NCI-H2107 treated with DMSO at 0.1 percent for 48 hours (cell line): ENCODE results near the gene ZNF580.

ENCODE experiments used
- DNase-seq: peaks from one replicate; lab custom pipeline; 2025; ENCODE audit not compliant: unreplicated experiment; lab: John Stamatoyannopoulos, UW

Gene ZNF580

DNA sequence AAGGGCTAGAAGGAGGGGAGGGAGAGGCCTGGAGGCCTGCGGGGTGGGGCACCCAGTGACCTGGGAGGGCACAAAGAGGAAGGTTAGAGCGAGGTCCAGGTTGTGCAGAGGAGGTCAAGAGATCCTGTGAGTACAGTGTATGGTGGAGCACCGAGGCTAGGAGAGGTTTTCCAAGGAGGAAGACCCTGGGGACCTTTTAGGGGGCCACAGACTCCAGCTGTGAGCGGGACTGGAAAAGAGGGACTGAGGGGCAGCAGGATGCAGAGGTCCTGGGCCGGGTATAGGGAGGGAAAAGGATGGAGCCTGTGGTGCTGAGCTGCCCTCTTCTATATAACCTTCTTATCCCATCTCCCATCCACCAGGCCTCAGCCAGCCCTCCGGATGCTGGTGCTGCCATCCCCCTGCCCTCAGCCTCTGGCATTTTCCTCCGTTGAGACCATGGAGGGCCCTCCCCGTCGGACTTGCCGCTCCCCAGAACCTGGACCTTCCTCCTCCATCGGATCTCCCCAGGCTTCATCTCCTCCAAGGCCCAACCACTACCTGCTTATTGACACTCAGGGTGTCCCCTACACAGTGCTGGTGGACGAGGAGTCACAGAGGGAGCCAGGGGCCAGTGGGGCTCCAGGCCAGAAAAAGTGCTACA is 3.5 kb downstream of the ZNF580 start:
- DNase-seq: no peak

DNA sequence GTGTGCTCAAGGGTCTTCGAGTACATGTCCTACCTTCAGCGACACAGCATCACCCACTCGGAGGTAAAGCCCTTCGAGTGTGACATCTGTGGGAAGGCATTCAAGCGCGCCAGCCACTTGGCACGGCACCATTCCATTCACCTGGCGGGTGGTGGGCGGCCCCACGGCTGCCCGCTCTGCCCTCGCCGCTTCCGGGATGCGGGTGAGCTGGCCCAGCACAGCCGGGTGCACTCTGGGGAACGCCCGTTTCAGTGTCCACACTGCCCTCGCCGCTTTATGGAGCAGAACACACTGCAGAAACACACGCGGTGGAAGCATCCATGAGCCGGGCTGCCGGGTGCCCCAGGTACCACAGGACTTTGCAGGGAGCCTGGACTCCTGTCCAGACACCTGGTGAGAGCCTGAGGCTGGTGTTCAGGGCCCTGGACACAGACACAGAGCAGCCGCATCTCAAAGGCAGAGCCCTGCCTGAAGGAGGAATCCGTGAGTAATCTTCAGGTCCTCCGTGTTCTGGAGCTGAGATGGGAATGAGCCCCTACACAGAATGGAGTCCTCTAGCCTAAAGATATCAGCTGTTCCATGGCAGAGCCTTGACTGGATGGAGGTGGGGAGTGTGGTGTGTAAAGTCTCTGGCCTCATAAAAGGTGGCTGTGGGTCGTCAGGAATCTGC is 4.2 kb downstream of the ZNF580 start:
- DNase-seq: no peak

DNA sequence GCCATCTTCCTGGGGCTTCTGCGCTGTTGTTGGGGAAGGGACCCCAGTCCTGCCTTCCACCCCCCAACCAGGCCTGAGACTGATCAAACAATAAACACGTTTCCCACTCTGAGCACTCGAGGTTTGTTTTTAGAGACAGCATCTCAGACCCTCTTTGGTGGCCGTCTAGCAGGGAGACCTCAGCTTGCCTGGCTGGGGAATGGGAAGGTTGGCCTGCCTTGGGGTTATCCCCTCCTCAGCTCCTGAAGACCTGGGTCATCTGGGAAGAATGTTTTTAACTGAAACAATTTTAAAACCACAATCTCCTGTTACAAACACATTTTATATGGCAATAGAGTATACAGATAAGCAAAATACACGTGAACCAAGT is 4.7 kb downstream of the ZNF580 start:
- DNase-seq: no peak

DNA sequence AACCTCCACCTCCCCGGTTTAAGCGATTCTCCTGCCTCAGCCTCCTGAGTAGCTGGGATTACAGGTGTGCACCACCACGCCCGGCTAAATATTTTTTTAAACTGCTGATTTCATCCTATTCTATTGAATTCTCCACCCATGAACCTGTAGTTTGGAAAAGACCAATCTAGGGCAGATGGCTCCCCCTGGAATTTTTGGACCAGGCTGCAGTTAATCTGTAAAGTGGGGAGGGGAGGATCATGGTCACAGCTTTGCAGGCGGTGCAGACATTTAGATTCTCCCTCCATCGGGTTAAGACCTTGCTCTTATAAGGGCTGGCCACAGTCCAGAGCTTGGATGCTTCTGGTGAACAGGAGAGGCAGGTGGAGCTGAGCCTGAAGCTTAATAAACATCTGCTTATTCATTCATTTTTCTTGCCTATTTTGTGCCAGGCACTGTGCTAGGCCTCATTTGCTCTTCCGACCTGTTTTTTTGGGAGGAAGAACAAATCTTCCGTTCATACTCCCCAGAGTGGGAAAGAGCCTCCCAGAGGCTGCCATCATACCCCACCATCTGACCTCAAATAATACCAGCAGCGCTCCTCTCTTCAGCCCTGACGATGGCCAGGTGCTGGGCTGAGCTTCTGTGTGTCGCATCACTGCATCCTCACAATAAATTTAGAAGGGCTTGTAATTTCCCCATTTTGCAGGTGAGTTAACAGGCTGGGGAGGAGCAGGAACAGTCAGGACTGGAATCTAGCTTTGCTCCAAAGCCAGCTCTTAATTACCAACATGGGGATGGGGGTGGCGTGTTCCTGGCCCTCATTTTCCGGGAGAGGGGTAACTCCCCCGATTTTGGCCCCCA is 6.3 kb downstream of the ZNF580 start:
- peak; percentile 39 for DNase-seq

DNA sequence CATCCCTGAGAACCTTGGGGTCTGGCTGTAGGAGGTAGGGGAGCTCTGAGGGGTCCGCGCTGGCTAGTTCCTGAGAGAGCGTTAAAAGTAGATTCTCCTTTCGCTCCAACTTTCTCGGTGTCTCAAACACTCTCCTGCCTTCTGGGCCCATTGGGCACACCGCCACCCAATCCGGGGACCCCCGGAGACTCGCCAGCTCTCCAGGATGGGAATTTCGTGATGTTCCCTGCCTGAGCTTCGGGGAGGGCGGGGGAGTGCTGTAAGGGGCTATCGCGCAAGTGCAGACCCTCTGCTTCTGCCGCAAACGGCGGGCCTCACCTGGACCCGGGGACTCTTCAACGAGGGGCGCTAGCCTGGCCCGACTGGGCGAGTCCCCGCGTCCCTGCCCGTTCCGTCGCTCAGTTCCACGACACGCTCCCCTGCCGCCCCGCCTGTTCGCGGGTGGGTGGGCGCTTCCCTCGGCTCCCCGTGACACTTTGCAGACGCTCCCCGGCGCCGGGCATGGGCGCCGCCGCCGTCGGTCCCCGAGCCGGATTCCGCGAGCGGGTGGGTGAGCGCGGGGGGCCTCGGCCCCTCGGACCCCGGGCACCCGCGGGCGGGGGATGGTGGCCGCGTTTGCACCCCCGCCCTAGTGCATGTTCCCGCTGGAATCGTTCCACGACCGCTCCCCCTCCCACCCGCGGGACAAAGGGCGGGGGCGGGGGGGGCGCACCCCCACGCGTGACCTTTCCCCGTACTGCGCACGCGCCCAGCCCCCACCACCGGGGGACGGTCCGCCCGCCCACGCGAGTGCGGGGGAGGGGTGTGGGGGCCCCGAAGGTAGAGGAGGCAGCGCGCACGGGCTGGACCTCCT is 7.2 kb downstream of the ZNF580 start, which contains the start of gene CCDC106:
CCDC106 (plus strand) TSS at position 481 of the 853 bp plus-strand sequence. CDS start 835 bp downstream, outside the sequence.
- DNase-seq: peak; percentile 39

DNA sequence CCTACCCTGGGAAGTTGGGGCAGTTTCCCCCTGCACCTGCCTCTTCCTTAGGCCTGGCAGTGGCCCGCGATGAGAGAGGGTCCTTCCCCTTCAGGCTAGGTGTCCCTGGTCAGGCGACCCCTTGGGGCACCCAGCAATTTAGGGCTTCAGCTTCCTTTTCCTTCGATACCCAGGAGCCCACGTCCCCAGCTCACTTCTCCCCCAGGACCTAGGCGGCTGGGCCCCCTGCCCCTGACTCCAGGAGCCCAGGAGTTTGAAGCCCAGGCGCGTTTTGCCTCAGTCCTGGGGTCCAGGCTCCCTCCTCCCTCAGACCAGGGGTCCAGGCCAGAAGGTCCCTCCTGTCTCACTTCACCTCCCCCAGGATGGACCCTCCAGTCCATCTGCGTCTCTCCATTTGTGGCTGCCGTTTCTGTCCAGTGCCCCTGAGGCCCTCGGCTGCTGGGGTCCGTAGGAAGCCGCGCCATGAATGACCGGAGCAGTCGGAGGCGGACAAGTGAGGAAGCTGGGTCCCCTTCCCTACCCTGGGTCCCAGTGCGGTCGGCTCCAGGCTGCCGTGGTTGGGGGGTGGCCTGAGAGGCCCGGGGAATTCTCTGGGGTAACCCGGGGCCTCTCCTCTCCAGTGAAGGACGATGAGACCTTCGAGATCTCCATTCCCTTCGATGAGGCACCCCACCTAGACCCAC is 7.9 kb downstream of the ZNF580 start:
- DNase-seq: no peak

DNA sequence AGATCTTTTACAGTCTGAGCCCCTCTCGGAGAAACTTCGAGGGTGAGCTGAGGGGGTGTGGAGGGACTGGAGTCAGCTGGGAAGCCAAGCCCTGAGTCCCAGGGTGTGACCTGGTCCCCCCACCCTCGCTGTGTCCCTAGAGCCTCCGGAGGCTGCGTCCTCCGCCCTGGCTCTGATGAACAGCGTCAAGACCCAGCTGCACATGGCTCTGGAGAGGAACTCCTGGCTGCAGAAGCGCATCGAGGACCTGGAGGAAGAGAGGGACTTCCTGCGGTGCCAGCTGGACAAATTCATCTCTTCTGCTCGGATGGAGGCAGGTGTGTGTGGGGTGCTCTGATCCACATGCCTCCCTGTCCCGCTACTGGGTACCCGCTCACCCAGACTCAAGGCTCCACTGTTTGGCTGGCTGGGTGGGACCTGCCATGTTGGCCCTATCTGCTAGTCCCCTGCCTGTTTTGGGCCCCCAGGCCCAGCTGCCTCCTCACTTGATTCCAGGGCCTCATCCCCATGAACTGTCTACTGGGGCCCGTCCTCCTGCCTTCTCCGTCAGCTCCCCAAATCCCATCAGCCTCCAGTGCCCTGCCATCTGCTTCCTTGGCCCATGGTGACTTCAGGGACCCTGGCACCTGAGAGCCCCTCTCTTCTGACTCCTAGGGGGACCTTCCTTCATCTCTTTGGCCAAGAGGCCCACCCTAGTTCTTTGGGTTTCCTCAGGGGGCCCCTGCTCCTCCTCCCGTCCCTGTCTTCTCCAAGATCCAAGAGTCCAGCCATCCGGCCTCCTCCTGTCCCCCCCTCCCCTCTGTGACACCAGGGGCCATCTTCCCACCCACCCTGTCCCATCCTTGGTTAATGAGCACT is 8.7 kb downstream of the ZNF580 start:
- DNase-seq: no peak

DNA sequence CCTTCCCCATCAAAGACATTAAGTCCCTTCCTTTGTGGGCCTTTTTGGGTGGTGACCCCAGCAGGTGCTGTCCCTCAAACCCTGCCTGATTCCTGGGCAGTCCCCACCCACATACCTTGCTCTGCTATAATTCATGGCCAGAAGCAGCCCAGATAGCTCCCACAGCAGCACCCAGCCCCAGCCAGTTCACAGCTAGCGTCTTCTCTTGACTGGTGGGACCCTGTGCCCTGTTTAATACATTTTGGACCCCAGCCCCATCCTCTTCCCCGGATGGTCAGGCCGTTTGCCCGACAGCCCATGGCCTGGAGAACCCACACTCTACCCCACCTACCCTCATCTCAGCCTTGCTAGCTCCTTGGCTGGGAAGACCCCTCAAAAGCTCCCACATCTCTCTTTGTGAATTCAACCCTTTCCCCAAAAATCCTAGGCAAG is 9.3 kb downstream of the ZNF580 start:
- DNase-seq: no peak

DNA sequence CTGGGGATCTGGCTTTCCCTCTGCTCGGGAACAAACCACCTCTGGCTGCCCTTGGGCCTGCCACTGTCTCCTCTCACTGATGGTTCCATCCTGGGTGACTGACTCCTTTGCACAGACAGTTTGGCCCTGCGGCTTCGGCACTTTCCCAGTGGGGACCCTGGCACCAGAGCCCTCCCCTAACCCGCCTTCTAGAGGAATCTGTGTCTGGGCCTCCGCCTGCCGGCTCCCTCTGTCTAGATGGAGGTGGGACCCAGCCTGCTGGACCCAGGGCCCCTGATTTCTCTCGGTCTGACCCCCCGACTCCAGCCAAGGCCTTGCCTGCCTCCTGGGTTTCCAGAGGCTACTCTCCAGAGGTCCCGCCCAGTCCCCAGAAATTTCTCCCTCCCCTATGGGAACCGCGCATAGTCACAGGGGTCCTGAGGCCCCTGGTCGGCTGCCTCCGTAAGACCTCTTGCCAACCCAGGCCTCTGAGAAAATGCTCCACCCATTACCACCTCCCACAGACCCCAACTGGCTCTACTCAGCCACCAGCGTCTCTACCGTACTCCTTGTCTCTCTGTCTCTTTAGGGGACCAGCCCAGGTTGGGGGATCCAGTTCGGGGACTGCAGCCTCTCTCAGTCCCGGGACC is 9.9 kb downstream of the ZNF580 start:
- DNase-seq: no peak

DNA sequence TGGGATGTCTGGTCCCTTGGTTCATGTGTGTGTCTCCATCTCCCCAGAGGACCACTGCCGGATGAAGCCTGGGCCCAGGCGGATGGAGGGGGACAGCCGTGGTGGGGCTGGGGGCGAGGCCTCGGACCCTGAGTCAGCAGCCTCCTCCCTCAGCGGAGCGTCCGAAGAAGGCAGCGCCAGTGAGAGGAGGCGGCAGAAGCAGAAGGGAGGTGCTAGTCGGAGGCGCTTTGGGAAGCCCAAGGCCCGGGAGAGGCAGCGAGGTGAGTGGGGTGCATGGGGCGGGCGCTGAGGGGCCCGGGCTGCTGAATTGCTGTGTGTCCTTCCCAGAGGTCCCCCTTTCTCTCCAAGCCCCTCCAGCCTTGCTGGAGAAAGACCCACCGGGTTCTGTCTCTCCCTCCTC is 10.4 kb downstream of the ZNF580 start:
- no peak for DNase-seq

DNA sequence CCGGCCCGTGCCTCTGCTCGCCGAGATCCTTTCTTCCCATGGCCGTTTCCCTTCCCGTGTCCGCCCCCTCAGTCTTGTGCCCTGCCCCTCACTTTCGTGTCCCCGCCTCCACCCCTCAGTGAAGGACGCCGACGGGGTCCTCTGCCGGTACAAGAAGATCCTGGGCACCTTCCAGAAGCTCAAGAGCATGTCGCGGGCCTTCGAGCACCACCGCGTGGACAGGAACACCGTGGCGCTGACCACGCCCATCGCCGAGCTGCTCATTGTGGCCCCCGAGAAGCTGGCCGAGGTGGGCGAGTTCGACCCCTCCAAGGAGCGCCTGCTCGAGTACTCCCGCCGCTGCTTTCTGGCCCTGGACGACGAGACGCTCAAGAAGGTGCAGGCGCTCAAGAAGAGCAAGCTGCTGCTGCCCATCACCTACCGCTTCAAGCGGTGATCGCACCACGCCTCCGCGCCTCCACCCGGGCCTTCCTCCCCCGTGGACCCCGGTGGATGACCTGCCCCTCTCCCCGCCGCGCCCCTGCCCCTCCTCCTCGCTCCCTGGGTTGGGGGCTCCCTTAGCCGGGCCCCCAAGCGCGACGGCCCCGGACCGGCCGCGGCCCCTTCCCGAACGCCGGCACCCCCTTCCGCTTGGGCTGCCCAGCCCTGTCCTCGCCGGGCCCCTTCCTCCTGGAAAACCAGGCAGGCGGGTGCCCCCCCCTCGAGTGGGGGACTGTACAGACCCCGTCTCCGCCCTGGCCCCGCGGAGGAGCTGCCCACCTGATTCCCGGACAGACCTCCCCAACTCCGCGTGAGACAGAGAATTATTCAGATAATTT is 11.7 kb downstream of the ZNF580 start:
- DNase-seq: no peak

DNA sequence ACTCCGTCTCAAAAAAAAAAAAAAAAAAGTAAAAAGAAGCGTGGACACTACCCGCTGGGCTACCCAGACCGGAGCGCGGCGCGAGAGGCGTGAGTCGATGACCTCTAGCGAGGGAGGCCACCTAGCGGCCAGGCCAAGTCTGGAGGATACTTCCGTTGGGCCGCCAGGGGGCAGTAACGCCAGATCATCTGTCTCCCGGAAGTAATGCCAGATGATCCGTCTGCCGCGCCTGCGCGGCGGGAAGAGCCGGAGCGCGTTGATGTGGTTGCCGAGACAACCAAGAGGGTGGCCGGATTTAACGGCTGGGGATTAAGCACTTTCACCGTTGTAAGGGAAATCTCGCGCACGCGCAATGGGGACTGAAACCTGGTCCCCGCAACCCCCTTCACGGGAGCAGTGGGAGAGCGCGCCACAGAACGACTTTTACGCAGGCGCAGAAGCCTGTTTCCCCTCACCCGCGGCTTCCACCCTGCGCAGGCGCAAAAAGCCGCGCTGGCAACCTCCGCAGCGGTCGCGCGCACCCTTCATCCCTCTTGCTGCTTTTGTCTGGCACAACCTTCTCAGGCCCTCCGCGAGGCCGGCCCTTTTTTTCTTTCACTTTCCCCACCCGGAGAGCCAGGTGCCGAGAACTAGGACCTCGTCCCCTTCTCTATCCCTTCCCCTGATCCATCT is 13.0 kb downstream of the ZNF580 start:
- peak; percentile 95 for DNase-seq

DNA sequence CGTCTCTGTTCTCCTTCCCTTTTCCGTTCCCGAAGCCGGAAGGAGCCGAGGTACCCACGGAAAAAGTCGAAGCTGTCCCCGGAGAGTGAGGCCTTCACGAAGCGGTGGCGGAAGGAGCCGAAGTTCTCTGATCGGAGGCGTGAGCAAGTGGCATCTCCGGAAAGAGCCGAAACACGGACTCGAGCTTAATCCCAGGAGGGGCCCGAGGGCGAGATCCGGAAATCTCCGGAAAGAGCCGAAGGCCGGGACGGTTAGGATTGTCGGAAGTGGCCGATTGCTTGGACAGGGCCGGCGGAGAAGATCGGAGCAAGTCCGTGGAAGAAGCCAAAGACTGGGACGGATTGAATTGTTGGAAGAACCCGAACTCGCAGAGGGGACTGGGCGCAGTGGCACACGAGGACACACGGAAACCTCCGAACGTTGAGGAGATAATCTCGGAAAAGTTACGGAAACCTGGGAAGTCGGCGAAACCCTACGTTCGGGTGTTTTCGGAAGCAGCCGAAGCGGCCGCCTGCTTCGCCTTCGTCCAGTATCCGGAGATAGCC is 13.6 kb downstream of the ZNF580 start:
- peak; percentile 94 for DNase-seq

DNA sequence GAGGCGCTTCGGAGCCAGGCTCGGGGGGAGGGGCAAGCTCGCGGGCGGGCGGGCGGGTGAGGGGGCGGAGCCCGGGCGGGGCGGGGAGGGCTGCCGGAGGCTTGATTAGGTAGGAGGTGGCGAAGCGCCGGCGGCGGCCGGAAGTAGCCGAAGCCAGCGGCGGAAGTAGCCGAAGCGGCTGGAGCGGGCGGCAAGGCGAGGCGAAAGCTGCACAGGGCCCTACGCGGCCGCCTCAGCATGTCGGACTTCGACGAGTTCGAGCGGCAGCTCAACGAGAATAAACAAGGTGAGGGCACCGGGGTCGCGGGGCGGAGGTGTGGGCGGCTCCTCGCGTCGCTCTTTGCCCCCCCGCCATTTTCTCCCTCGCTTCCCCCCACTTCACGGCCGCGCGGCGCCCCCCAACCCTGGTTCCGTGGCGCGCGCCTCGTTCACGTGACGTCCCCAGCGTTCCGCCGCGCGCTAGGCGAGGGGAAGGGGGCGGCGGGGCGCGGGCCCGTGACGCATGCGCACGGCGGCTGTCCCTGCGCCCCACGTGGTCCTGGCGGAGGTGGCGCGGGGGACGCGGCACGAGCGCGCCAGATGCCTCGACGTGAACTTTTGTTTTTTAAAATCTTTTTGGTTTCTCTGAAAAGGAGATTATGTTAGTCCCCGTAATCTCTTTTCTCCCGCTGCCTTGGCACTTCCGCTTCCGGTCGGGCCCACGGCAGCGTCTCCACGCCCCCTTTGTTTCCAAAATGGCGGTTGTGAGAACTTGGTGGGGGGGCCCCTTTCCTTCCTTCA is 14.3 kb downstream of the ZNF580 start, which contains the start of gene U2AF2:
U2AF2 (plus strand) TSS at position 168 of the 780 bp plus-strand sequence; CDS start at position 238, 70 bp downstream.
- peak; percentile 52 for DNase-seq

DNA sequence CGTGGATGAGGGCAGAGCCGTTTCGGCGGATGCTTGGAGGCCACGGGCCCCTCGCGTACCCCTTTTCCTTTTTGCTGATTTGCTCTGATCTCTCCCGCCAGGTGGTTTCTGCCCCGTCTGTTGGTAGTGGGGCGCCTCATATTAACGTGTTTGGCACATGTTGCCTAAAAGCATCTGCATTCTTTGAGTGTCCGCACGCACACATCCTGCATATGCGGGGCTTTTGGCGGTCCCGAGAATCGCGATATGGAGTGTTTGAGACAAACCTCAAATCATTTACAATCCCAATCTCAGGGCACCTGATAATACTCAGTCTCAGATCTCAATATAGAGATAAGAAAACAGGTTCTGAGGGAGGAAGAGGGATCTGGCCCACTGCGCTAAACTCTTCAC is 14.8 kb downstream of the ZNF580 start:
- no peak for DNase-seq

DNA sequence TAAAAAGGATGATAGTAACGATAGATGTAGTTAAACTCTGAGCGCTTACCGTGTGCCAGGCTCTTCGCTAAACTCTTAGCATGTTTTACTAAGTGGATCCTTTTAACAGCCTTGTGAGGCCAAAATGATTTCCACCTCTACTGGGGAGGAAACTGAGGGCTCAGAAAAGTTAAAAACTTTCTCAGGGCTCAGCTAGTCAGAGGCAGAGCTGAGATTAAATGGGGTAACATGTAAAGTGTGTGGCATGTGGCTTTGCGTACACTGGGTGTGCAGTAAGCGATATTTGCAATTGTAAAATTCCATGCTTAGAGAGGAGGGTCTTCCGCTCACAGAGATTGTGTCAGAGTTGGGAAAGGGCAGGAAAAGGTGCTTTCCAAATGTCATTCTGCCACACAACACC is 15.8 kb downstream of the ZNF580 start:
- no peak for DNase-seq
